GM20431 (cell line): ENCODE results near the gene HTT.
"Not testable (repeated sequence)": the region's sequence is repeated elsewhere in the genome, so short reads cannot be mapped to it uniquely, and the experiment has no call there.

Experiments
- in situ Hi-C: fragments of 300-500 bp; cut with MseI, MboI; formaldehyde crosslinking; loops from one replicate; pipeline ENCODE4 v1.15.0; 2020; ENCODE audit warnings: low sequenced_read_pairs; ENCODE audit not compliant: unreplicated experiment

The HTT gene

GRCh38 chr4:3151238-3151637, 76.8 kb downstream of the HTT start:
- in situ Hi-C loops: not testable (repeated sequence)

- in situ Hi-C loops: no loop called here
Measured at GRCh38 chr4:3157366-3157765, 82.9 kb downstream of the HTT start.

GRCh38 chr4:3158841-3159240, 84.4 kb downstream of the HTT start:
- in situ Hi-C loops: no loop called here

GRCh38 chr4:3160438-3160837, 86.0 kb downstream of the HTT start:
- in situ Hi-C loops: no loop called here

- in situ Hi-C loops: not testable (repeated sequence)
Measured at GRCh38 chr4:3161044-3161443, 86.6 kb downstream of the HTT start.

- in situ Hi-C loops: not testable (repeated sequence)
Measured at GRCh38 chr4:3166434-3166833, 92.0 kb downstream of the HTT start.

- in situ Hi-C loops: no loop called here
Measured at GRCh38 chr4:3168029-3168428, 93.5 kb downstream of the HTT start.

GRCh38 chr4:3174371-3175338, 100.2 kb downstream of the HTT start:
- in situ Hi-C loops: no loop called here

GRCh38 chr4:3176367-3177229, 102.1 kb downstream of the HTT start:
- in situ Hi-C loops: no loop called here

GRCh38 chr4:3177426-3177825, 102.9 kb downstream of the HTT start:
- in situ Hi-C loops: no loop called here

GRCh38 chr4:3177905-3178304, 103.4 kb downstream of the HTT start:
- in situ Hi-C loops: no loop called here

GRCh38 chr4:3178351-3178750, 103.9 kb downstream of the HTT start:
- in situ Hi-C loops: no loop called here

GRCh38 chr4:3179126-3179706, 104.7 kb downstream of the HTT start:
- in situ Hi-C loops: no loop called here

GRCh38 chr4:3183008-3183407, 108.5 kb downstream of the HTT start:
- in situ Hi-C loops: no loop called here

GRCh38 chr4:3184725-3185124, 110.2 kb downstream of the HTT start:
- in situ Hi-C loops: no loop called here

- in situ Hi-C loops: no loop called here
Measured at GRCh38 chr4:3186609-3187008, 112.1 kb downstream of the HTT start.

GRCh38 chr4:3188118-3188517, 113.6 kb downstream of the HTT start:
- in situ Hi-C loops: no loop called here

GRCh38 chr4:3189459-3189858, 115.0 kb downstream of the HTT start:
- in situ Hi-C loops: no loop called here

- in situ Hi-C loops: no loop called here
Measured at GRCh38 chr4:3190549-3190948, 116.1 kb downstream of the HTT start.

- in situ Hi-C loops: no loop called here
Measured at GRCh38 chr4:3192188-3192587, 117.7 kb downstream of the HTT start.

GRCh38 chr4:3192827-3193226, 118.3 kb downstream of the HTT start:
- in situ Hi-C loops: no loop called here
